Upper lobe of left lung (tissue), 4 donors: ENCODE data around the gene ALDH18A1.

Experiments
- POLR2A ChIP-seq, 4 donors: fragments of 450-650 bp; IDR thresholded peaks; one replicate each; pipeline ENCODE4 v1.5.1; 2016 to 2017; ENCODE audit warnings: antibody characterized with exemption in 4 of 4, mild to moderate bottlenecking in 2 of 4
- TF ChIP-seq, protein P1 (sequence below), 6 experiments: fragments of 450-650 bp in 4 of 6; fragments of 200-600 bp in 2 of 6; sonication (generic) in 2 of 6; IDR thresholded peaks; one replicate each; pipeline ENCODE4 v1.5.1; 2016 to 2019; ENCODE audit warnings: antibody characterized with exemption in 6 of 6

DNA sequence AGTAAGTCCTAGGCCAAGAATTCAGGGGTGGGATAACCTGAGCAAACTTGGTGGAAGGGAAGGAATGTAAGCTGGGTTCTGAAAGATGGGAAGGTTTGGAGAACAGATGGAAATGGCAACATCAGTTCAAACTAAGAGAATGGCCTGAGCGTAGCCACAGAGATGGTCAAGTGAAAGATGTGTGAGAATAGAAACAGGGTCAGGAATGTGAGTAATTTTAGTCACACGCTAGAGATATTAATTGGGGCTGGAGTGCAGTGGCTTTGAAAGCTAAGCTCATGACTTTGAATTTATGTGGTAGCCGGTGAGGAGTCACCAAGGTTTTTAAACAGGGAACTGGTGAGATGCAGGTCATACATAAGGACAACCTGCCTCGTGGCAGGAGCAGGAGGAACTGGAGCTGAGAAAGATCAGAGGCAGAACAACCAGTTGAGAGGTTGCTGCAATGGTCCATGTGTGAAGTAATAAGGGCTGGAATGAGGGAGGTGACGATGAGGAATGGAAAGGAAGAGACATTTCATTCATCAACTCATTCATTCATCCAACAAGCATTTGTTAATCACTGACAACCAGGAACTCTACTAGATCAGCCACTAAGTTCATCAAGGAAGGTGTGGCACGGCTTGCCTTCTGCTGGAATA, 82.4 kb downstream of the ALDH18A1 start:
- TF ChIP-seq POLR2A (IDR thresholded peaks at IDR 0.05): no peak
- TF ChIP-seq, protein P1, sequence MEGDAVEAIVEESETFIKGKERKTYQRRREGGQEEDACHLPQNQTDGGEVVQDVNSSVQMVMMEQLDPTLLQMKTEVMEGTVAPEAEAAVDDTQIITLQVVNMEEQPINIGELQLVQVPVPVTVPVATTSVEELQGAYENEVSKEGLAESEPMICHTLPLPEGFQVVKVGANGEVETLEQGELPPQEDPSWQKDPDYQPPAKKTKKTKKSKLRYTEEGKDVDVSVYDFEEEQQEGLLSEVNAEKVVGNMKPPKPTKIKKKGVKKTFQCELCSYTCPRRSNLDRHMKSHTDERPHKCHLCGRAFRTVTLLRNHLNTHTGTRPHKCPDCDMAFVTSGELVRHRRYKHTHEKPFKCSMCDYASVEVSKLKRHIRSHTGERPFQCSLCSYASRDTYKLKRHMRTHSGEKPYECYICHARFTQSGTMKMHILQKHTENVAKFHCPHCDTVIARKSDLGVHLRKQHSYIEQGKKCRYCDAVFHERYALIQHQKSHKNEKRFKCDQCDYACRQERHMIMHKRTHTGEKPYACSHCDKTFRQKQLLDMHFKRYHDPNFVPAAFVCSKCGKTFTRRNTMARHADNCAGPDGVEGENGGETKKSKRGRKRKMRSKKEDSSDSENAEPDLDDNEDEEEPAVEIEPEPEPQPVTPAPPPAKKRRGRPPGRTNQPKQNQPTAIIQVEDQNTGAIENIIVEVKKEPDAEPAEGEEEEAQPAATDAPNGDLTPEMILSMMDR (IDR thresholded peaks at IDR 0.05): no peak
